Fibroblast of skin of scalp (primary cell): ENCODE data around the gene ZWINT. TPM values are rescaled to one million over a fixed set of nuclear protein-coding genes. Genes with fewer than 3 reads are reported as not detected.

ENCODE experiments used
- DNase-seq: peaks from one replicate; pipeline ENCODE4 v3.0.0-alpha.2; 2013
- polyA plus RNA-seq, 2 experiments: library from polyadenylated mRNA; unstranded; fragments of 120-200 nt; gene quantifications; one replicate each; pipeline ENCODE4 v1.2.1, GENCODE V29; 2013; ENCODE audit not compliant: insufficient read length in 2 of 2

The ZWINT gene
- 32.6 TPM for polyA plus RNA-seq (2013, experiment 1 of 2; ENCODE audit: insufficient read length)
- polyA plus RNA-seq (2013, experiment 2 of 2; ENCODE audit: insufficient read length), result 25.5 TPM

- DNase-seq, result peak; percentile 97
Measured at GRCh38 chr10:56360967-56361612, at the start of gene ZWINT. ZWINT (minus strand) TSS chr10:56361259; CDS start chr10:56361236, 23 bp downstream.

- DNase-seq, result no peak
Measured at GRCh38 chr10:56383806-56384205, 22.7 kb upstream of the ZWINT start.

GRCh38 chr10:56370217-56371113, 9.4 kb upstream of the ZWINT start:
- DNase-seq, result no peak

GRCh38 chr10:56360583-56360966, 484 bp downstream of the ZWINT start:
- no peak for DNase-seq

- DNase-seq, result no peak
Measured at GRCh38 chr10:56359837-56360236, 1.2 kb downstream of the ZWINT start.

- no peak for DNase-seq
Measured at GRCh38 chr10:56357018-56357417, 4.0 kb downstream of the ZWINT start.

- DNase-seq, result no peak
Measured at GRCh38 chr10:56351909-56352630, 9.0 kb downstream of the ZWINT start.

GRCh38 chr10:56349611-56350010, 11.4 kb downstream of the ZWINT start:
- DNase-seq, result no peak

GRCh38 chr10:56348101-56348500, 13.0 kb downstream of the ZWINT start:
- no peak for DNase-seq

- DNase-seq, result no peak
Measured at GRCh38 chr10:56346845-56347415, 14.1 kb downstream of the ZWINT start.

- DNase-seq, result no peak
Measured at GRCh38 chr10:56341612-56342011, 19.4 kb downstream of the ZWINT start.

- DNase-seq, result no peak
Measured at GRCh38 chr10:56329961-56330360, 31.1 kb downstream of the ZWINT start.

GRCh38 chr10:56327118-56327517, 33.9 kb downstream of the ZWINT start:
- no peak for DNase-seq

- DNase-seq, result no peak
Measured at GRCh38 chr10:56319386-56319785, 41.7 kb downstream of the ZWINT start.

GRCh38 chr10:56318816-56319215, 42.2 kb downstream of the ZWINT start:
- DNase-seq, result no peak

- DNase-seq, result no peak
Measured at GRCh38 chr10:56317603-56318002, 43.5 kb downstream of the ZWINT start.

- DNase-seq, result no peak
Measured at GRCh38 chr10:56316603-56317002, 44.5 kb downstream of the ZWINT start.
